GM12892 (cell line): ENCODE results near the gene KCNIP2.

ENCODE experiments used
- POLR2A ChIP-seq: IDR thresholded peaks from 2 replicates; pipeline ENCODE4 v1.6.1; 2011; ENCODE audit warnings: low read depth, low read length, control low read depth
- POLR2AphosphoS5 ChIP-seq: IDR thresholded peaks from 2 replicates; pipeline ENCODE4 v1.6.1; 2011; ENCODE audit warnings: low read depth, low read length, control low read depth

DNA sequence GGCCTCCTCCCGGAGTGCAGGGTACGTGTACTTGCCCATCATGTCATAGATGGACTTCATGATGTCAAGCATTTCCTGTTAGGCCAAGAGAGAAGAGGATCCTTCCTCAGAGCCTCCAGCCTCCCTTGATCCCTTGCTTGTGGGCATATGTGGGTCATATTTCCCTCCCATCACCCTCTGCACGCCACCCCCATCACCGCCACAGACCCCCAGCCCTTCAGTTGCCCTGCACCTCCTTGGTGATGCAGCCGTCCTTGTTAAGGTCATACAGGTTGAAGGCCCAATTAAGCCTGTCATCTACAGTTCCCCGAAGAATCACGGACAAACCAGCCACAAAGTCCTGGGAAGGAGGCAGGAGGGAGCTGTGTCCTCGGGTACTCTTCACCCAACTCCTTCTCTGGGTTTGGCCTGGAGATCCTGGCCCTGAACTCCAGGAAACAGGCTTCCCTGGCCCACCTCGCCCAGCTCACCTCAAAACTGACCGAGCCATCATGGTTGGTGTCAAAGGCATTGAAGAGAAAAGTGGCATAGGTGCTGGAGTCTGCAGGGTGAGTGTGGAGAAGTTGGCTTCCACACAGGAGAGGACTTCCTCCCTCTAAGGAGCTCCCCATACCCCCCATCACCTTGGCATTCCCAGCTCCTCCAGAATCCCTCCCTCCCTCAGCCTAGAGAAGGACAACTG lies 15.5 kb downstream of the KCNIP2 start:
- TF ChIP-seq POLR2AphosphoS5 (no peak), POLR2A (no peak)
